MG63 (cell line): Measurements from ENCODE around the gene SLC22A3. TPM values are rescaled to one million over a fixed set of nuclear protein-coding genes. Genes with fewer than 3 reads are reported as not detected.
"Not testable (repeated sequence)": the region's sequence is repeated elsewhere in the genome, so short reads cannot be mapped to it uniquely, and the experiment has no call there.

Experiments
- DNase-seq: peaks from one replicate; pipeline ENCODE4 v3.0.0-alpha.2; 2020
- H3K27me3 ChIP-seq: fragments of 250-450 bp; sonication (Bioruptor Pico); 2 replicates; pipeline ENCODE4 v1.5.1; 2020; ENCODE audit warnings: mild to moderate bottlenecking, moderate library complexity
- H3K36me3 ChIP-seq: fragments of 250-450 bp; sonication (Bioruptor Pico); 2 replicates; pipeline ENCODE4 v1.5.1; 2020; ENCODE audit warnings: mild to moderate bottlenecking, moderate library complexity
- H3K4me3 ChIP-seq: fragments of 250-450 bp; sonication (Bioruptor Pico); 2 replicates; pipeline ENCODE4 v1.5.1; 2020; ENCODE audit warnings: mild to moderate bottlenecking, moderate library complexity
- H3K9me3 ChIP-seq: fragments of 250-450 bp; sonication (Bioruptor Pico); 2 replicates; pipeline ENCODE4 v1.5.1; 2020; ENCODE audit warnings: mild to moderate bottlenecking, moderate library complexity
- total RNA-seq: library from RNA; depleted of rRNA; stranded (reverse); fragments of >200 nt; shearing (Covaris generic); gene quantifications from 2 replicates; pipeline ENCODE4 v1.2.3, GENCODE V29; 2014; ENCODE audit warnings: low replicate concordance

SLC22A3 gene
- total RNA-seq, 1 experiment from 2014 or later, result not detected

DNA sequence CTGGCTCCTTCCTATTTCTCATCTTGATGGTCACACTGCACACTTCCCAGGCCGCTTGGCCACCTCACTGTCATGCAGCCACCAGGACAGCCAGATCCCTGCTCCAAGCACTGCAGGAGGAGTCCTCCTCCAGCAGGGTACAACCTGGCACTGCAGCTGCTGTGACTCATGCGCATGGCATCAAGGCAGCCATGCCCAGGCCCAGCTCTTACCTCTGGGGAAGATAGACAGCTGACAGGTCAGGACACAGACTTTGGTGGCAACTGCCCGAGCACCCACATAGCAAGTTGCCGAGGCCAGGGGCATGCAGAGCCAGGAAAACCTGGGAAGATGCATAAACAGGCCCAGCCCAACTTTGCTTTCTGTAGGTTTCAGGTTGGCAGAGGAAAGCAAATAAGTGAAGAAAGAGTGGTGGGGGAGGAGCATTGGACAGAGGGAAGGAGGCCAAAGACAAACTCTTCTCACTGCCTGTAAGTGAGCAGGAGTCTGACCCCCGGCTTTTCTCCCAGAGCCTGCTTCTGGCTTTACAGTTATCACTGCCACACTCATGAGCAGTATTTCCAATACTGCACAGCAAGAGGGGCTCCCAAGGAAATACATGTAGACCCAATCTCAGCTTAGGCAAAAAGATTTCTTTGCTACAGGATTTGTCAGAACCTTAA is 38.8 kb downstream of the SLC22A3 start:
- Histone ChIP-seq H3K9me3 (no peaks in the 10 kb centered on the region), H3K36me3 (no peaks in the 10 kb centered on the region), H3K4me3 (no peak overlapping the region), H3K27me3 (no peaks in the 10 kb centered on the region)
- DNase-seq, result peak; percentile 65

DNA sequence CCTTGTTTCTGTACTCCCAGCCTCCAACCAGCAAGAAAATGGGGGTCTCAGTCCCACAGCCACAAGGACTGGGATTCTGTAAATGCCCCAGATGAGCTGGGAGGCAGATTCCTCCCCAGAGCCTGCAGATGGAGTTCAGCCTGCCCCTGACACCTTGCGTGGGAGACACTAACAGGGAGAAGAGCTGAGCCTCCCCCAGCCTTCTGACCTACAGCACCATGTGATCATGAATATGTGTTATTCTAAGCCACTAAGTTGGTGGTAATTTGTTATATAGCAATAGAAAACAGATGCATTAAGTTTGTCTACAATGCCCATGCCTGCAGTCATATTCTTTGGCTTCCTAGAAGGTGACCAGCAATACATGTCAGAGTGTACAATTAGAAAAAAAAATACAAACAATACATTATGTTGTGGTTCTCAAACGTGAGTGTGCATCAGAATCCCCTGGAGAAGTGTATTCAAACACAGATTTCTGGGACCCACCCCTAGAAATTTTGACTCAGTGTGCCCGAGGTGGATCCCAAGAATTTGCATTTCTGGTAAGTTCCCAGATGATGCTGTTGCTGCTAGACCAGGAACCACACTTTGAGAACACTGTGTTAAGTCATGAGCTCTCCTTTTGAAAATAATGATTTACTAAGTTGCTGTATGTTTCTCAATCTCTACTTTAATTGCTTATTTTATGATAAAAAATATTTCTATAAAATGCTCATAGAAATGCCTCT is 39.9 kb downstream of the SLC22A3 start:
- no peaks in the 10 kb centered on the region for H3K36me3 ChIP-seq
- no peaks in the 10 kb centered on the region for H3K9me3 ChIP-seq
- no peaks in the 10 kb centered on the region for H3K27me3 ChIP-seq
- no peak for DNase-seq
- no peak overlapping the region for H3K4me3 ChIP-seq

- no peaks in the 10 kb centered on the region for H3K9me3 ChIP-seq
- no peaks in the 10 kb centered on the region for H3K36me3 ChIP-seq
- no peak overlapping the region for H3K4me3 ChIP-seq
- H3K27me3 ChIP-seq, result no peaks in the 10 kb centered on the region
- no peak for DNase-seq
Measured at GRCh38 chr6:160388922-160389321, 40.7 kb downstream of the SLC22A3 start.

GRCh38 chr6:160391419-160392116 is 43.4 kb downstream of the SLC22A3 start:
- no peaks in the 10 kb centered on the region for H3K27me3 ChIP-seq
- peak; percentile 52 for DNase-seq
- no peak overlapping the region for H3K4me3 ChIP-seq
- H3K36me3 ChIP-seq, result no peaks in the 10 kb centered on the region
- no peaks in the 10 kb centered on the region for H3K9me3 ChIP-seq

DNA sequence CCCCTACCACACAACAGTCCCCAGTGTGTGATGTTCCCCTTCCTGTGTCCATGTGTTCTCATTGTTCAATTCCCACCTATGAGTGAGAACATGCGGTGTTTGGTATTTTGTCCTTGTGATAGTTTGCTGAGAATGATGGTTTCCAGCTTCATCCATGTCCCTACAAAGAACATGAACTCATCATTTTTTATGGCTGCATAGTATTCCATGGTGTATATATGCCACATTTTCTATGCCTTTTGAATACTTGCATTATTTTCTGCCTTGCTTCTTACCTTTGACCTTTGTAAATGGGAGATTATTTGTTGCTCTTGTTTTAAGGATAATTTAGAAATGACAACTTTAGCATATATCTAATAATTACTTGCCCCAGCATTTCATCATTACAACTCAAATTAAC is 45.3 kb downstream of the SLC22A3 start:
- H3K27me3 ChIP-seq, H3K36me3 ChIP-seq, DNase-seq, H3K9me3 ChIP-seq, H3K4me3 ChIP-seq: not testable (repeated sequence)

GRCh38 chr6:160393891-160394653 is 45.9 kb downstream of the SLC22A3 start:
- no peak for DNase-seq
- Histone ChIP-seq H3K36me3 (no peaks in the 10 kb centered on the region), H3K27me3 (no peaks in the 10 kb centered on the region), H3K9me3 (no peaks in the 10 kb centered on the region), H3K4me3 (no peak overlapping the region)

DNA sequence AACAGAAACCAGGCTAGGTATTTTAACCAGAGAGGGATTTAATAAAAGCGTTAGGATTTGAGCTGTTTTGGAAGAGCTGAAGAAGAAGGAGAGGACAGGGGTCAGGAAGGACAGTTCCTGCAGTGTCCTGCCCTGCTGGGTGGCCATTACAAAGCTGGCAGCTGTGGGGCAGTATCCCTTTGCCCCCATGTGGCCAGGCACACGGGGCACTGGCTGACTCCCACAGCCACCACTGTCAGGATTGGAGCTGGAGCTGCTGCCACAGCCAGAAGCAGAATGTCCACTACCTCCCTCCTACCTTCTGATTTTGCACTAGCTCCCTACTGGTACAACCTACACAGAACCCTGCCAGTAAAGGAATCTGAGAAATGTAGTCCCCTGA is 46.5 kb downstream of the SLC22A3 start:
- DNase-seq, result no peak
- H3K4me3 ChIP-seq, result no peak overlapping the region
- H3K36me3 ChIP-seq, result no peaks in the 10 kb centered on the region
- no peaks in the 10 kb centered on the region for H3K9me3 ChIP-seq
- no peaks in the 10 kb centered on the region for H3K27me3 ChIP-seq

DNA sequence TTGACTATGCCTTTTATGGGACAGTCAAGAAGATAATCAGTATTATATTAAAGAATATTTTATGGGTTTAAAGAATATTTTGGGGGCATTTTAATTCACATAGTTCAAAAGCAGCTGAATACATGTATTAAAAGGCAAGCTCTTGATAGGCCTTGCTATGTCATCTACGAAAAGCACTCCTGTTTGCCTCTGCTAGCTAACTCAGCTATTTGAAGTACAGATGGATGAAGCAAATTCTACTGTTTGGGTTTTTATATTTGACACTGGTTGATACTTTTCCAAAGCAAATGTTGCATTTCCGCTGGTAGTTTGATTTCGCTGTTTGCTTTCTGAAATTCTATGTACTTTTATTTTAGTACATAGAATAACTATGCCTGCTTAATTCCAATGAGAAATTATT is 47.0 kb downstream of the SLC22A3 start:
- H3K4me3 ChIP-seq, result no peak overlapping the region
- no peak for DNase-seq
- H3K27me3 ChIP-seq, result no peaks in the 10 kb centered on the region
- H3K9me3 ChIP-seq, result no peaks in the 10 kb centered on the region
- no peaks in the 10 kb centered on the region for H3K36me3 ChIP-seq

DNA sequence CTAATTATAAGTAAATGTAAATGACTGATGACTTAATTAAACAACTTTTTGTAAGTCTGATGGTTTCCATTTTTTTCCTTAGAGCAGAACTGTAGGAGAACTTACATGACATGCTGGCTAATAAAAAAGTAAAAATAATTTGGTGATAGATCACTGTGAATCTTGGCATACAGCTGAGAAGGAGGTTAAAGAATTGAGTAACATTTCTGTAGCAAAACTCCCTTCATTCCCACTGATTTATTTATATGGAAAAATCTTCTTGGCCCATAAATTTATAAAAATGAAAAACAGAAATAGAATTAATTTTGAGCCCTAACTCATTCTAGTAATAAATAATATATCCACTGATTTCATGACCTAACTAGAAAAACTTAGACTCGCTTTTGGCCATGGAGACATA is 48.1 kb downstream of the SLC22A3 start:
- Histone ChIP-seq H3K27me3 (no peaks in the 10 kb centered on the region), H3K4me3 (no peak overlapping the region), H3K9me3 (no peaks in the 10 kb centered on the region), H3K36me3 (no peaks in the 10 kb centered on the region)
- DNase-seq, result no peak

- no peak overlapping the region for H3K4me3 ChIP-seq
- no peaks in the 10 kb centered on the region for H3K36me3 ChIP-seq
- no peak for DNase-seq
- no peaks in the 10 kb centered on the region for H3K27me3 ChIP-seq
- no peaks in the 10 kb centered on the region for H3K9me3 ChIP-seq
Measured at GRCh38 chr6:160398674-160399271, 50.6 kb downstream of the SLC22A3 start.

DNA sequence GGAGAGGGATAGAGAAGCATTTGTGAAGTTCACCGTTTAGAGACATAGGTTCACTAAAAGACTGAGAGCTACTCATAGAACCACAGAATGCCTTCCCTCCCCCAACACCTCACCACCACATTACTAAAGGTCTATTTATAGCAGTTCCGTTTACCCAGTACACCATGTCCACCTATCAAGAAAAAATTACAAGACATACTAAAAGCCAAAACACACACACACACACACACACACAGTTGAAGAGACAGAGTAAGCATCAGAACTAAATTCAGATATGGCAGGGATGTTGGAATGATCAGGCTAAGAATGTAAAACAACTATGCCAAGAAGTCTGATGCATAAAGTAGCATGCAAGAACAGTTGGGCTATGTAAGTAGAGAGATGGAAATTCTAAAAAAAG is 52.3 kb downstream of the SLC22A3 start:
- Histone ChIP-seq H3K4me3 (no peak overlapping the region), H3K36me3 (no peaks in the 10 kb centered on the region), H3K9me3 (no peaks in the 10 kb centered on the region), H3K27me3 (no peaks in the 10 kb centered on the region)
- no peak for DNase-seq

DNA sequence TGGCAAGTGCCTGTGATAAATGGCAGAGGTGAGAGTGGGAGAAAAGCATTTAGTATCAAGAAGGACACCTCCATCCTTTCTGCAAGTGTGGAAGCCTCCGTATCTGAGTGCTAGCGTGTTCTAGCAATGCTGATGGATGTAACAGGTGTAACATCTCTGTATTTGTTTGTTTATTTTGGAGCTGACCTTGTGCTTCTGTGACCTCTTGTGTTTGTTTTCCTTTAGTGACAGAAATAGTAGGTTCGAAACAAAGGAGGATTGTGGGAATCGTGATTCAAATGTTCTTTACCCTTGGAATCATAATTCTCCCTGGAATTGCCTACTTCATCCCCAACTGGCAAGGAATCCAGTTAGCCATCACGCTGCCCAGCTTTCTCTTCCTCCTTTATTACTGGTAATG is 60.4 kb downstream of the SLC22A3 start:
- no peaks in the 10 kb centered on the region; the same call in 1 of the 2 replicates for H3K27me3 ChIP-seq
- H3K36me3 ChIP-seq, result no peaks in the 10 kb centered on the region
- no peak for DNase-seq
- H3K4me3 ChIP-seq, result no peak overlapping the region
- H3K9me3 ChIP-seq, result no peaks in the 10 kb centered on the region

DNA sequence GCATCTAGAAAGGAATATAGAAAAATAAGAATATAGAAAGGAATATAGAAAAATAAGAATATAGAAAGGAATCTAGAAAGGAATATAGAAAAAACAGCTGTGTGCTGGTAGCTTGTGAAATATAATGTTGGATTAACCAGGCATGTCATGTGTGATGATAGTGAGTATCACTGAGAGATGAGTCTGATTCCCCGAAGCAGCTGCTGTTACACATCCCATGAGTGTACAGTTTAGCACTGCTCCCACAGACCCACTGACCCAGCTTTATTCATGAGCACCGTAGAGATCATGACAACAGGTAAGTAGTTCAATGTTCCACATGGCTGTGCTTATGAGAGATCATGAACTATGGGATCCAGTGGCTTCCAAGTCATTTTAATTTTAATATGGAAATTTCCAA is 64.8 kb downstream of the SLC22A3 start:
- Histone ChIP-seq H3K9me3 (no peaks in the 10 kb centered on the region), H3K27me3 (no peaks in the 10 kb centered on the region), H3K4me3 (no peak overlapping the region), H3K36me3 (no peaks in the 10 kb centered on the region)
- no peak for DNase-seq

GRCh38 chr6:160417146-160417545 is 69.0 kb downstream of the SLC22A3 start:
- Histone ChIP-seq H3K36me3 (no peaks in the 10 kb centered on the region), H3K4me3 (no peak overlapping the region), H3K9me3 (no peaks in the 10 kb centered on the region)

GRCh38 chr6:160417550-160417949 is 69.4 kb downstream of the SLC22A3 start:
- no peaks in the 10 kb centered on the region for H3K27me3 ChIP-seq
- no peak overlapping the region for H3K4me3 ChIP-seq
- no peaks in the 10 kb centered on the region for H3K36me3 ChIP-seq
- H3K9me3 ChIP-seq, result no peaks in the 10 kb centered on the region
- DNase-seq, result no peak

More at GRCh38 chr6:160417146-160417545, 69.0 kb downstream of the SLC22A3 start:
- no peaks in the 10 kb centered on the region for H3K27me3 ChIP-seq
- no peak for DNase-seq

DNA sequence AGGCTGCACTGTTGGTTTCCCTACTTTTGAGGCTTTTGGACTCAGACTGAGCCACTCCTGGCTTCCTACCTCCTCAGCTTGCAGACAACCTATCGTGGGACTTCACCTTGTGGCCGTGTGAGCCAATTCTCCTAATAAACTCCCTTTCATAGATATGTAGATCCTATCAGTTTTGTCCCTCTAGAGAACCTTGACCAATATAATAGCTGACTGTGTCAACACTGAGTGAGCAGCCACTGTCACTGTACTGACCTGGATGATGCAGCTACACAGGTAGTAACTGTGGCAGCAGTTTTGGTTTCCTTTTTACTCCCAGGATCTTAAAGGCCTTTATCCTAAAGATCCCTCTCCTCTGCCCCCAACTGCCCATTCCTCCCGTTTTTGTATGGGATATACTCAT is 70.2 kb downstream of the SLC22A3 start:
- no peaks in the 10 kb centered on the region for H3K36me3 ChIP-seq
- DNase-seq, result no peak
- H3K9me3 ChIP-seq, result no peaks in the 10 kb centered on the region
- H3K4me3 ChIP-seq, result no peak overlapping the region
- H3K27me3 ChIP-seq, result no peaks in the 10 kb centered on the region

DNA sequence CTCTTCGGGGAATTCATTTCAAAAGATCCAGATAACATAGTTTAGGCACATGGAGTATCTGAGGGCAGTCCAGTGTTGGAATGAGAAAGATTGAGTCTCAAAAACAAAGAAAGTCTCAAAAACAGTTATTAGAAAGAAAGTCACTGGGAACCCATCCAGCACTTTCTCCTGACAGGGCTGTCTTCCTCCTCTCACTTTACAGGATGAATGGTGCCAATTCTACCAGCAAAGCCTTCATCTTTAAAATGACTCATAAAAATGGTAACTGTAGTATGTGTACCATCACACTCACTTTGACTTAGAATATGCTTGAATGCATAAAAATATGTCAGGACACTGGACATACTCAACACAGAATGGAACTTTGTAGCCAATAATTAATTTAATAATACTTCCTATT is 71.3 kb downstream of the SLC22A3 start:
- H3K4me3 ChIP-seq, result no peak overlapping the region
- DNase-seq, result no peak
- H3K36me3 ChIP-seq, result no peaks in the 10 kb centered on the region
- no peaks in the 10 kb centered on the region for H3K9me3 ChIP-seq
- no peaks in the 10 kb centered on the region for H3K27me3 ChIP-seq
